ENCODE results near the gene RARA.

DNA sequence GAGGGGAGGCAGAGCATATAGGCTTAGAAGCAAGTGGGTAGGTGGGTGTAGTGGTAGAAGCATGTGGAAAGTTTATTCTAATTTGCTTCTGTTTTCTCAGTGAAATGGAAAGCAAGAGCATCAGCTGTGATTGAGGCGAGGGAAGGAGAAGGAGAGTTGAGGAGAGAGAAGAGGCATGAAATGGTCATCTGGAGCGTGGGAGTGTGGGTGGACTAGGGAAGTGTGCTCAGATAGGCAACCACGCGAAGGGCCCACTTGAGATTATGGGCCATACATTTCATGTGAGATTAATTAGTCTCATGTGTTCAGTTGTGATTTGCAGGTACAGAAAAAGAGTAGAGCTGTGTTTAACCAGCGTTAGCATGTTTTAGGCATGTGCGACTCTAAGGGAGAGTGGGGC is 42.1 kb upstream of the RARA start:
- TF ChIP-seq, protein P1, sequence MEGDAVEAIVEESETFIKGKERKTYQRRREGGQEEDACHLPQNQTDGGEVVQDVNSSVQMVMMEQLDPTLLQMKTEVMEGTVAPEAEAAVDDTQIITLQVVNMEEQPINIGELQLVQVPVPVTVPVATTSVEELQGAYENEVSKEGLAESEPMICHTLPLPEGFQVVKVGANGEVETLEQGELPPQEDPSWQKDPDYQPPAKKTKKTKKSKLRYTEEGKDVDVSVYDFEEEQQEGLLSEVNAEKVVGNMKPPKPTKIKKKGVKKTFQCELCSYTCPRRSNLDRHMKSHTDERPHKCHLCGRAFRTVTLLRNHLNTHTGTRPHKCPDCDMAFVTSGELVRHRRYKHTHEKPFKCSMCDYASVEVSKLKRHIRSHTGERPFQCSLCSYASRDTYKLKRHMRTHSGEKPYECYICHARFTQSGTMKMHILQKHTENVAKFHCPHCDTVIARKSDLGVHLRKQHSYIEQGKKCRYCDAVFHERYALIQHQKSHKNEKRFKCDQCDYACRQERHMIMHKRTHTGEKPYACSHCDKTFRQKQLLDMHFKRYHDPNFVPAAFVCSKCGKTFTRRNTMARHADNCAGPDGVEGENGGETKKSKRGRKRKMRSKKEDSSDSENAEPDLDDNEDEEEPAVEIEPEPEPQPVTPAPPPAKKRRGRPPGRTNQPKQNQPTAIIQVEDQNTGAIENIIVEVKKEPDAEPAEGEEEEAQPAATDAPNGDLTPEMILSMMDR (IDR thresholded peaks at IDR 0.05), result no peak
- no peak for TF ChIP-seq POLR2A (IDR thresholded peaks at IDR 0.05)
- TF ChIP-seq POLR2AphosphoS5 (IDR thresholded peaks at IDR 0.05), result no peak

Measured in stomach (tissue), 4 donors.